ENCODE results near the gene TSPO.

Gene TSPO

DNA sequence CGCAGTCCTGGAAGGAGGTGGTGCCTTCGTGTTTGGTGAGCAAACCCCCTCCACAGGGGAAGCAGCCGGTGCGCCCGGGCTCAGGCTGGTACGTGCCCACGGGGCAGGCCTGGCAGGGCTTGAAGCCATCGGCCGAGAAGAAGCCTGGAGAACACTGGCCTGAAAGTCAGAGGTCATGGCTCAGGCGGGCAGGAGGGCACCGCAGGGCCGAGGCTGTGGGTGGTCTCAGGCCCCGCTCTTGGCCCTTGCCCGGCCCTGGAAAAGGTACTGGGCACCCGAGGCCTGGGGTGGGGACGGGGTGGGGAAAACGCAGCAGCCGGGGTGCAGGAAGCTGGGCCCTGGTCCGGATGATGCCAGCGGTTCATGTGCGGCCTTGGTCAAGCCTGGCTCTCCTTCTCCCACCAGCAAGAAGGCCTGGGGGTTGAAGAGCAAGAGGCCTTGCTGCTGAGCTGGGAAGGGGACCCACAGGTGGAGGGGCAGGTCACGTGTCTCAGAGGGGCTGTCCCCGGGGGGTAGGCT lies 61.1 kb downstream of the TSPO start:
- TF ChIP-seq, protein P1, sequence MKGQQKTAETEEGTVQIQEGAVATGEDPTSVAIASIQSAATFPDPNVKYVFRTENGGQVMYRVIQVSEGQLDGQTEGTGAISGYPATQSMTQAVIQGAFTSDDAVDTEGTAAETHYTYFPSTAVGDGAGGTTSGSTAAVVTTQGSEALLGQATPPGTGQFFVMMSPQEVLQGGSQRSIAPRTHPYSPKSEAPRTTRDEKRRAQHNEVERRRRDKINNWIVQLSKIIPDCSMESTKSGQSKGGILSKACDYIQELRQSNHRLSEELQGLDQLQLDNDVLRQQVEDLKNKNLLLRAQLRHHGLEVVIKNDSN (IDR thresholded peaks at IDR 0.05): no peak
- TF ChIP-seq TAF1 (IDR thresholded peaks at IDR 0.05; ENCODE audit: low read depth): no peak
- TF ChIP-seq, protein P2, sequence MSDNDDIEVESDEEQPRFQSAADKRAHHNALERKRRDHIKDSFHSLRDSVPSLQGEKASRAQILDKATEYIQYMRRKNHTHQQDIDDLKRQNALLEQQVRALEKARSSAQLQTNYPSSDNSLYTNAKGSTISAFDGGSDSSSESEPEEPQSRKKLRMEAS (IDR thresholded peaks at IDR 0.05): no peak
- TF ChIP-seq NFIC (IDR thresholded peaks at IDR 0.05): no peak
- TF ChIP-seq RAD21 (IDR thresholded peaks at IDR 0.05; ENCODE audit: low read depth): no peak
- no peak for TF ChIP-seq YY1 (IDR thresholded peaks at IDR 0.05; ENCODE audit: low read depth)
- no peak for TF ChIP-seq EGR1 (IDR thresholded peaks at IDR 0.05)
- TF ChIP-seq, protein P3, sequence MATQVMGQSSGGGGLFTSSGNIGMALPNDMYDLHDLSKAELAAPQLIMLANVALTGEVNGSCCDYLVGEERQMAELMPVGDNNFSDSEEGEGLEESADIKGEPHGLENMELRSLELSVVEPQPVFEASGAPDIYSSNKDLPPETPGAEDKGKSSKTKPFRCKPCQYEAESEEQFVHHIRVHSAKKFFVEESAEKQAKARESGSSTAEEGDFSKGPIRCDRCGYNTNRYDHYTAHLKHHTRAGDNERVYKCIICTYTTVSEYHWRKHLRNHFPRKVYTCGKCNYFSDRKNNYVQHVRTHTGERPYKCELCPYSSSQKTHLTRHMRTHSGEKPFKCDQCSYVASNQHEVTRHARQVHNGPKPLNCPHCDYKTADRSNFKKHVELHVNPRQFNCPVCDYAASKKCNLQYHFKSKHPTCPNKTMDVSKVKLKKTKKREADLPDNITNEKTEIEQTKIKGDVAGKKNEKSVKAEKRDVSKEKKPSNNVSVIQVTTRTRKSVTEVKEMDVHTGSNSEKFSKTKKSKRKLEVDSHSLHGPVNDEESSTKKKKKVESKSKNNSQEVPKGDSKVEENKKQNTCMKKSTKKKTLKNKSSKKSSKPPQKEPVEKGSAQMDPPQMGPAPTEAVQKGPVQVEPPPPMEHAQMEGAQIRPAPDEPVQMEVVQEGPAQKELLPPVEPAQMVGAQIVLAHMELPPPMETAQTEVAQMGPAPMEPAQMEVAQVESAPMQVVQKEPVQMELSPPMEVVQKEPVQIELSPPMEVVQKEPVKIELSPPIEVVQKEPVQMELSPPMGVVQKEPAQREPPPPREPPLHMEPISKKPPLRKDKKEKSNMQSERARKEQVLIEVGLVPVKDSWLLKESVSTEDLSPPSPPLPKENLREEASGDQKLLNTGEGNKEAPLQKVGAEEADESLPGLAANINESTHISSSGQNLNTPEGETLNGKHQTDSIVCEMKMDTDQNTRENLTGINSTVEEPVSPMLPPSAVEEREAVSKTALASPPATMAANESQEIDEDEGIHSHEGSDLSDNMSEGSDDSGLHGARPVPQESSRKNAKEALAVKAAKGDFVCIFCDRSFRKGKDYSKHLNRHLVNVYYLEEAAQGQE (IDR thresholded peaks at IDR 0.05; ENCODE audit: low read depth): no peak
- no peak for TF ChIP-seq FOXM1 (IDR thresholded peaks at IDR 0.05; ENCODE audit: borderline replicate concordance, low read depth)
